HCT116 (cell line): ENCODE results near the gene PARVG. TPM values are rescaled to one million over a fixed set of nuclear protein-coding genes. Genes with fewer than 3 reads are reported as not detected.

Source experiments
- ATAC-seq: fragments of 200-7000 bp; cut with Tn5 transposase; 2 replicates; pipeline ENCODE4 v1.9.1; 2020; ENCODE audit warnings: mild to moderate bottlenecking, moderate library complexity
- BruUV-seq: library from RNA; stranded (reverse); fragments of 400-500 nt; replicated peaks from 2 replicates; lab custom pipeline; 2021; lab: Mats Ljungman, UMichigan
- CTCF ChIA-PET: fragments of 300-600 bp; sonication (Branson Sonifier 250); formaldehyde crosslinking; loops from one replicate; lab custom pipeline; 2021; ENCODE audit warnings: antibody characterized with exemption; lab: Charles Lee
- POLR2A ChIA-PET: fragments of 300-600, 350-600 bp; sonication (Branson Sonifier 250); formaldehyde crosslinking; loops from one replicate; lab custom pipeline; 2021; ENCODE audit warnings: antibody characterized with exemption; lab: Charles Lee
- RAD21 ChIA-PET, 2 experiments: fragments of 300-600 bp; sonication (Branson Sonifier 250); formaldehyde crosslinking; loops; one replicate each; lab custom pipeline; 2023; ENCODE audit warnings: low total read pairs in 2 of 2; ENCODE audit not compliant: uncharacterized antibody in 2 of 2, unreplicated experiment in 2 of 2, low non-redundant PET in 1 of 2; lab: Charles Lee
- DNase-seq: peaks from one replicate; pipeline ENCODE4 v3.0.0-alpha.2; 2010; ENCODE audit warnings: low read depth, low spot score
- H2AFZ ChIP-seq: fragments of 200-600 bp; shearing (Covaris generic), sonication (generic); 2 replicates; pipeline ENCODE4 v1.6.1; 2017; ENCODE audit warnings: low read depth, mixed run types, mixed read lengths, antibody characterized with exemption, low read length; ENCODE audit not compliant: poor library complexity, severe bottlenecking
- H3K27ac ChIP-seq: 2 replicates; pipeline ENCODE4 v1.5.1; 2012; ENCODE audit warnings: low read depth, low read length
- H3K27me3 ChIP-seq: fragments of 200-600 bp; sonication (generic); 2 replicates; pipeline ENCODE4 v1.6.1; 2016; ENCODE audit warnings: mixed run types, low read length, mixed read lengths; ENCODE audit not compliant: insufficient read depth
- H3K36me3 ChIP-seq, 2 experiments: fragments of 200-500 bp in 1 of 2; fragments of 200-600 bp in 1 of 2; sonication (Bioruptor generic) in 1 of 2; sonication (generic) in 1 of 2; 2 replicates each; pipeline versions ENCODE4 v1.5.1 to v1.6.1; 2014 to 2016; ENCODE audit warnings: low read length in 2 of 2, inconsistent platforms in 1 of 2, mixed read lengths in 1 of 2, mixed run types in 1 of 2; ENCODE audit not compliant: insufficient read depth in 2 of 2, control insufficient read depth in 1 of 2
- H3K4me1 ChIP-seq, 2 experiments: fragments of 200-600 bp in 1 of 2; sonication (generic) in 1 of 2; 2 replicates each; pipeline versions ENCODE4 v1.5.1 to v1.6.1; 2012 to 2017; ENCODE audit warnings: low read length in 2 of 2, inconsistent platforms in 1 of 2, mild to moderate bottlenecking in 1 of 2, mixed read lengths in 1 of 2, mixed run types in 1 of 2, moderate library complexity in 1 of 2; ENCODE audit not compliant: insufficient read depth in 2 of 2, control insufficient read depth in 1 of 2
- H3K4me2 ChIP-seq: fragments of 200-600 bp; sonication (generic); 2 replicates; pipeline ENCODE4 v1.6.1; 2017; ENCODE audit warnings: mixed run types, low read length, mixed read lengths
- H3K4me3 ChIP-seq, 2 experiments: fragments of 200-600 bp in 1 of 2; sonication (generic) in 1 of 2; replicated peaks in 1 of 2; 2 replicates each; pipeline ENCODE4 v1.5.1; 2011 to 2016; ENCODE audit warnings: low read length in 2 of 2, control low read depth in 1 of 2, low read depth in 1 of 2, mild to moderate bottlenecking in 1 of 2, mixed read lengths in 1 of 2, mixed run types in 1 of 2
- H3K79me2 ChIP-seq: fragments of 200-600 bp; sonication (generic); 2 replicates; pipeline ENCODE4 v1.6.1; 2017; ENCODE audit warnings: mild to moderate bottlenecking, mixed run types, low read length, moderate library complexity, mixed read lengths; ENCODE audit not compliant: insufficient read depth
- H3K9ac ChIP-seq: fragments of 200-600 bp; sonication (generic); 2 replicates; pipeline ENCODE4 v1.6.1; 2016; ENCODE audit warnings: low read length, mixed read lengths
- H3K9me2 ChIP-seq: fragments of 200-600 bp; sonication (generic), shearing (Covaris generic); 2 replicates; pipeline ENCODE4 v1.6.1; 2017; ENCODE audit warnings: mixed run types, mild to moderate bottlenecking, moderate library complexity; ENCODE audit not compliant: insufficient read depth
- H3K9me3 ChIP-seq, 2 experiments: fragments of 200-500 bp in 1 of 2; fragments of 200-600 bp in 1 of 2; sonication (Bioruptor generic) in 1 of 2; sonication (generic) in 1 of 2; 2 replicates each; pipeline ENCODE4 v1.6.1; 2014 to 2017; ENCODE audit warnings: low read length in 2 of 2, mixed read lengths in 2 of 2, inconsistent platforms in 1 of 2, low read depth in 1 of 2, mild to moderate bottlenecking in 1 of 2, mixed run types in 1 of 2, moderate library complexity in 1 of 2; ENCODE audit not compliant: control insufficient read depth in 1 of 2, insufficient read depth in 1 of 2
- H4K20me1 ChIP-seq: fragments of 200-600 bp; sonication (generic), shearing (Covaris generic); 2 replicates; pipeline ENCODE4 v1.6.1; 2017; ENCODE audit warnings: mixed run types, mild to moderate bottlenecking, moderate library complexity; ENCODE audit not compliant: insufficient read depth
- CEBPB ChIP-seq: IDR thresholded peaks from 2 replicates; pipeline ENCODE4 v1.6.1; 2012; ENCODE audit warnings: low read depth
- EGR1 ChIP-seq: IDR thresholded peaks from 2 replicates; pipeline ENCODE4 v1.6.1; 2012; ENCODE audit warnings: low read depth
- ELF1 ChIP-seq: IDR thresholded peaks from 2 replicates; pipeline ENCODE4 v1.6.1; 2012; ENCODE audit warnings: low read depth, borderline replicate concordance
- EZH2 ChIP-seq: fragments of 200-600 bp; sonication (generic); IDR thresholded peaks from 2 replicates; pipeline ENCODE4 v1.6.1; 2017; ENCODE audit warnings: antibody characterized with exemption, mixed run types
- EZH2phosphoT487 ChIP-seq: fragments of 200-600 bp; IDR thresholded peaks from 2 replicates; pipeline ENCODE4 v1.6.1; 2018; ENCODE audit warnings: antibody characterized with exemption, borderline replicate concordance
- JUND ChIP-seq: IDR thresholded peaks from 2 replicates; pipeline ENCODE4 v1.6.1; 2012
- MAX ChIP-seq: IDR thresholded peaks from 2 replicates; pipeline ENCODE4 v1.6.1; 2012
- POLR2A ChIP-seq: IDR thresholded peaks from 2 replicates; pipeline ENCODE4 v1.7.0; 2011; ENCODE audit warnings: borderline replicate concordance; ENCODE audit not compliant: insufficient read depth, insufficient read length; ENCODE audit errors: extremely low read depth
- REST ChIP-seq: IDR thresholded peaks from 2 replicates; pipeline ENCODE4 v1.6.1; 2012; ENCODE audit warnings: low read depth
- SIN3A ChIP-seq: IDR thresholded peaks from 2 replicates; pipeline ENCODE4 v1.6.1; 2012; ENCODE audit warnings: low read depth
- SP1 ChIP-seq: IDR thresholded peaks from 2 replicates; pipeline ENCODE4 v1.6.1; 2012; ENCODE audit warnings: low read depth
- SRF ChIP-seq: IDR thresholded peaks from 2 replicates; pipeline ENCODE4 v1.6.1; 2012; ENCODE audit warnings: low read depth
- TCF7L2 ChIP-seq: IDR thresholded peaks from 2 replicates; pipeline ENCODE4 v1.7.0; 2011; ENCODE audit warnings: borderline replicate concordance, inconsistent platforms; ENCODE audit not compliant: insufficient read depth, insufficient read length; ENCODE audit errors: extremely low read depth
- YY1 ChIP-seq: IDR thresholded peaks from 2 replicates; pipeline ENCODE4 v1.6.1; 2011; ENCODE audit warnings: low read length, low read depth, moderate library complexity, mild to moderate bottlenecking; ENCODE audit not compliant: insufficient replicate concordance; ENCODE audit errors: extremely low read depth
- ZFX ChIP-seq: fragments of 450-650 bp; IDR thresholded peaks from 2 replicates; pipeline ENCODE4 v1.6.1; 2017
- ZNF274 ChIP-seq: fragments of 200-500 bp; sonication (Bioruptor generic); IDR thresholded peaks from 2 replicates; pipeline ENCODE4 v1.6.1; 2014; ENCODE audit warnings: mild to moderate bottlenecking, low read depth, low read length, inconsistent platforms
- intact Hi-C: fragments of 100-400 bp; cut with micrococcal nuclease; formaldehyde crosslinking; loops from 2 replicates; pipeline ENCODE4 v1.10.0; 2022
- total RNA-seq: library from RNA; stranded (reverse); gene quantifications from one replicate; pipeline ENCODE4 v1.2.1, GENCODE V29; 2021; ENCODE audit not compliant: unreplicated experiment
- TF ChIP-seq, protein P1 (sequence below): IDR thresholded peaks from 2 replicates; pipeline ENCODE4 v1.6.1; 2011; ENCODE audit warnings: mild to moderate bottlenecking, low read length, moderate library complexity; ENCODE audit not compliant: insufficient replicate concordance; ENCODE audit errors: extremely low read depth
- TF ChIP-seq, protein P2 (sequence below): IDR thresholded peaks from 2 replicates; pipeline ENCODE4 v1.6.1; 2012

PARVG gene
- total RNA-seq, 1 experiment from 2014 or later: 0.57 TPM

DNA sequence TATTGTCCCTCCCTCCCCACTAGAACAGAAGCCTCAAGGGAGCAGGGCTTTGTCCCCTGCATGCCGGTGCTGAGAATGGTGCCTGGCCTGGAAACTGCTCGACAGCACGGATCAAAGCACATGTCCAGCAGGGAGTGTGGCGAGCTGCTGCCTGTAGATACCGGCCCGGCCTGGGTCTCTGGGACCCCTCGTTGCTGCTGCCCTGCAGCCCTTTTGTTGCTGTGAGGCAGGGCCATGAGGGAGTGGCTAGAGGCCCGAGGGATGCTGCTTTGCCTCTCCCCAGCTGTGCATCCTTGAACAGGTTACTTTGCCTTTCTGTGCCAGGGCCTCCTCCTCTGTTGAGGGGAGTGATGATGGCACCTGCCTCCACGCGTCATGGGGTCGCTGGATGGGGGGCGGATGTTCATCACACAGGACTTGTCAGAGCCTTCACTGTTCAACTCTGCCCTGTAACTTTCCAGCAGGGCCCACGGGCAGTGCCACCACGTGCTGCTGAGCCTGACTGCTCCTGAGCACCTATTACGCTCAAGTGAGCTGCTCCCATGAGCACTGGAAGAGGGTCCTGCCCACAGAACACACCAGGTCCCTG lies 15.3 kb upstream of the PARVG start:
- DNase-seq (no peak), ATAC-seq (no peak)
- Histone ChIP-seq H3K9me2 (no peaks in the 10 kb centered on the region), H2AFZ (no peak overlapping the region), H3K4me1 (no peaks in the 10 kb centered on the region), H3K9ac (no peak overlapping the region), H3K4me2 (no peak overlapping the region), H3K27ac (no peak overlapping the region), H4K20me1 (no peaks in the 10 kb centered on the region), H3K9me3 (no peaks in the 10 kb centered on the region), H3K27me3 (no peaks in the 10 kb centered on the region), H3K36me3 (no peaks in the 10 kb centered on the region), H3K4me3 (no peak overlapping the region), H3K79me2 (no peaks in the 10 kb centered on the region)
- ChIA-PET POLR2A (no interaction called here), RAD21 (no interaction called here), CTCF (no interaction called here)
- TF ChIP-seq JUND (no peak), ZNF274 (no peak), SRF (no peak), EGR1 (no peak), CEBPB (no peak), SIN3A (no peak), ZFX (no peak), POLR2A (no peak), EZH2 (no peak), EZH2phosphoT487 (no peak), YY1 (no peak), SP1 (no peak), REST (no peak), TCF7L2 (no peak), ELF1 (no peak), MAX (no peak)
- TF ChIP-seq, protein P1, sequence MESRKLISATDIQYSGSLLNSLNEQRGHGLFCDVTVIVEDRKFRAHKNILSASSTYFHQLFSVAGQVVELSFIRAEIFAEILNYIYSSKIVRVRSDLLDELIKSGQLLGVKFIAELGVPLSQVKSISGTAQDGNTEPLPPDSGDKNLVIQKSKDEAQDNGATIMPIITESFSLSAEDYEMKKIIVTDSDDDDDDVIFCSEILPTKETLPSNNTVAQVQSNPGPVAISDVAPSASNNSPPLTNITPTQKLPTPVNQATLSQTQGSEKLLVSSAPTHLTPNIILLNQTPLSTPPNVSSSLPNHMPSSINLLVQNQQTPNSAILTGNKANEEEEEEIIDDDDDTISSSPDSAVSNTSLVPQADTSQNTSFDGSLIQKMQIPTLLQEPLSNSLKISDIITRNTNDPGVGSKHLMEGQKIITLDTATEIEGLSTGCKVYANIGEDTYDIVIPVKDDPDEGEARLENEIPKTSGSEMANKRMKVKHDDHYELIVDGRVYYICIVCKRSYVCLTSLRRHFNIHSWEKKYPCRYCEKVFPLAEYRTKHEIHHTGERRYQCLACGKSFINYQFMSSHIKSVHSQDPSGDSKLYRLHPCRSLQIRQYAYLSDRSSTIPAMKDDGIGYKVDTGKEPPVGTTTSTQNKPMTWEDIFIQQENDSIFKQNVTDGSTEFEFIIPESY: no peak
- TF ChIP-seq, protein P2, sequence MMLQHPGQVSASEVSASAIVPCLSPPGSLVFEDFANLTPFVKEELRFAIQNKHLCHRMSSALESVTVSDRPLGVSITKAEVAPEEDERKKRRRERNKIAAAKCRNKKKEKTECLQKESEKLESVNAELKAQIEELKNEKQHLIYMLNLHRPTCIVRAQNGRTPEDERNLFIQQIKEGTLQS: no peak
- no TSS peak for BruUV-seq
- intact Hi-C loops: no loop called here
